ENCODE measurements around the gene CDX1.

CDX1 gene

GRCh38 chr5:150125334-150125733 lies 41.2 kb upstream of the CDX1 start:
- TF ChIP-seq, protein P1, sequence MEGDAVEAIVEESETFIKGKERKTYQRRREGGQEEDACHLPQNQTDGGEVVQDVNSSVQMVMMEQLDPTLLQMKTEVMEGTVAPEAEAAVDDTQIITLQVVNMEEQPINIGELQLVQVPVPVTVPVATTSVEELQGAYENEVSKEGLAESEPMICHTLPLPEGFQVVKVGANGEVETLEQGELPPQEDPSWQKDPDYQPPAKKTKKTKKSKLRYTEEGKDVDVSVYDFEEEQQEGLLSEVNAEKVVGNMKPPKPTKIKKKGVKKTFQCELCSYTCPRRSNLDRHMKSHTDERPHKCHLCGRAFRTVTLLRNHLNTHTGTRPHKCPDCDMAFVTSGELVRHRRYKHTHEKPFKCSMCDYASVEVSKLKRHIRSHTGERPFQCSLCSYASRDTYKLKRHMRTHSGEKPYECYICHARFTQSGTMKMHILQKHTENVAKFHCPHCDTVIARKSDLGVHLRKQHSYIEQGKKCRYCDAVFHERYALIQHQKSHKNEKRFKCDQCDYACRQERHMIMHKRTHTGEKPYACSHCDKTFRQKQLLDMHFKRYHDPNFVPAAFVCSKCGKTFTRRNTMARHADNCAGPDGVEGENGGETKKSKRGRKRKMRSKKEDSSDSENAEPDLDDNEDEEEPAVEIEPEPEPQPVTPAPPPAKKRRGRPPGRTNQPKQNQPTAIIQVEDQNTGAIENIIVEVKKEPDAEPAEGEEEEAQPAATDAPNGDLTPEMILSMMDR (IDR thresholded peaks at IDR 0.05; ENCODE audit: extremely low read depth, missing control alignments): no peak
- no peak for DNase-seq (ENCODE audit: low spot score)

DNA sequence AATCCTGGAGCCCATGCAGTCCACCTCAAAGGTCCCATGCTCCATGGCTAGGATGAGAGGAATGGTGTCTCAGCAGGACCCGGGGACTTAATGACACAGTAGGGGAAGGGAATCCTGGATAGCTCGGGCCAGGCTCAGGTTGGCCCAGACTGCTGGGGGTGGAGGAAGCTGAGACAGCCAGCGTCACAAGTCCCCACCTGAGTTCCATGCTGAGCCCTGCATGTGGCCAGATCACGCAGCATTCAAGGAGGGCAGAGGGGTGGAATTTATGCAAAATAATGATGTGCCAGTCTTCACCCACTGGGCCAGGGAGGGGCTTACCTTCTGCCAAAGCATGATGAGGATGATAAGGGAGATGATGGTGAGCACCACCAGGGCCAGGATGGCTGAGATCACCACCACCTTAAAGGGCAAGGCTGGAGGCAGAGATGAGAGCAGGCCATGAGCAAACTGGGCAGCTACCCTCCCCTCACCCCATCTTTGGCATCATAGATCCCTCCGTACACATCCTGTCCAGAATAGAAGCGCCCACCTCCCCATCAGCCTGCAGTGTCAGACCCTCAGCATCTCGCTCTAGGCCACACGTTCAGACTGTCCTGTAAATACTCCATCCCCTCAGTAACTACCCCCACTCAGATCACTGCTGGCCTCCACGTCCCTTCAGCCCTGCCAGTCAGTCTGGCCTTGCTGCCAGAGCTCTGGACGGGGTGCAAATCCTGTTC lies 40.2 kb upstream of the CDX1 start:
- TF ChIP-seq, protein P1 (IDR thresholded peaks at IDR 0.05; ENCODE audit: extremely low read depth, missing control alignments): no peak
- DNase-seq (ENCODE audit: low spot score): no peak

DNA sequence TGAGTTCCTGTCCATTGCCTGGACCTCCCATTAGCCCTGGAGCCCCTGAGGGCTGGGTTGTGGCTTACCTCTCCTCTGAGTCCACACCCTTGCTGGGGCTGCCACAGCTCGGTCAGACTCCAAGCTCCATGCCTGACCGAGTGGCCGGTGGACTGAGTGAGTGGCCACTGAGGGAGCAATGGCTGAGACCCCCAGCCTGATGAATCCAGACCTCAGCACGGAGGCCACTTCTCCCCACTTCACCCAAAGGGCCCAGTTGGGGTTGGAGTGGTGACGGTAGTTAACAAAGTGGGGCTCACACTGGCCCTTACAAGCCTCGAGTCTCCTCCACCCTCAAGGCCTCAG lies 39.7 kb upstream of the CDX1 start:
- DNase-seq (ENCODE audit: low spot score): no peak
- TF ChIP-seq, protein P1 (IDR thresholded peaks at IDR 0.05; ENCODE audit: extremely low read depth, missing control alignments): no peak

- TF ChIP-seq, protein P1 (IDR thresholded peaks at IDR 0.05; ENCODE audit: extremely low read depth, missing control alignments): no peak
- no peak for DNase-seq (ENCODE audit: low spot score)
These were observed 37.1 kb upstream of the CDX1 start for GRCh38 chr5:150129454-150129812.

DNA sequence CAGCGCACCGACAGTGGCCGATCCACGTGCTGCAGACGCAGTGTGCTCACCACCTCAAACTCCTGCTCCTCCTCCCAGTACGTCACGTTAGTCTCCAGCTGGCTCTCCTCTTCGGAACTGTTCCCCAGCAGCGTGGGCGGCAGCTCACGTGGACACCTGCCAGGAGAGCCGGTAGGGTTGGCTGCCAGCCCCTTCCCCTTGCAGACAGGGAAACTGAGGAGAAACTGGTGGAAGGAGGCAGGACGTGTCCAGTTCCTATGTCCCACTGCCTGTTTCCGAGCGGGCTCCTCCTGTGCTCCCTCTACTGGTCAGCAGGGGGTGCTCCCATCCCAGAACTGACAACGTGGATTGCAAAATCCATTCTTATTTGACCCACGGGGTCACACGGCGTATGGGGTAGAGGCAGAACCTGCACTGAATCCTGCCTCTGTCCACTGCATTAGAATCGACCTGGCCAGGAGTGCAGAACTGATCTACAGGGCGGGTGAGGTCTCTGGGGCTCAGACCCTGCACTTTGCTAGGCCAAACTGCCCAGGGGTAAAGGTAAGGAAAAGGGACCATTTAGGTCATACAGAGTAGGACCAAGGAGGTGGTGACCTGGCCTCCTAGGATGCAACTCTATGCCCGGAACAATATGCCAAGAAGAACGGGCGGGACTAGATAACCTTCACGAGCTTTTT lies 36.6 kb upstream of the CDX1 start:
- peak; percentile 85 for DNase-seq (ENCODE audit: low spot score)
- TF ChIP-seq, protein P1 (IDR thresholded peaks at IDR 0.05; ENCODE audit: extremely low read depth, missing control alignments): peak; percentile 91

DNA sequence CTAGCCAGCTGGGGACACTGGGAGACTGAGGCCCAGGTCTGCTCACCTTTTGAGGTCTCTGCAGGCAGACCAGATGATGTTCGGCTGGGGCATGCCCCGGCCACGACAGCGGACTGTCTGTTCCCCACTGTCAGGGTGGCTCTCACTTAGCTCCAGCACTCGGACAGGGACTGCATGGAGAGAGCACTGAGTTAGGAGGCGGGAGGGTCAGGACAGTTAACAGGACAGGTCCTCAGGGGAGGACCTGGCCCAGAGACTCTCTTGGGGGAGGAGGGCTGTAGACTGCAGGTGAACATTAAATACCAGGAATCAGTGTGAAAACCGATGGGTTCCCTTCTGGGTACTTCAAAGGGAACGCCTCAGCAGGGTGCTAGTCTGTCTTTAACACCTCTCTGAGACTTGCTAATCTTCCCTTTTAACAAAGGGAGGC lies 36.1 kb upstream of the CDX1 start:
- TF ChIP-seq, protein P1 (IDR thresholded peaks at IDR 0.05; ENCODE audit: extremely low read depth, missing control alignments): no peak
- no peak for DNase-seq (ENCODE audit: low spot score)

DNA sequence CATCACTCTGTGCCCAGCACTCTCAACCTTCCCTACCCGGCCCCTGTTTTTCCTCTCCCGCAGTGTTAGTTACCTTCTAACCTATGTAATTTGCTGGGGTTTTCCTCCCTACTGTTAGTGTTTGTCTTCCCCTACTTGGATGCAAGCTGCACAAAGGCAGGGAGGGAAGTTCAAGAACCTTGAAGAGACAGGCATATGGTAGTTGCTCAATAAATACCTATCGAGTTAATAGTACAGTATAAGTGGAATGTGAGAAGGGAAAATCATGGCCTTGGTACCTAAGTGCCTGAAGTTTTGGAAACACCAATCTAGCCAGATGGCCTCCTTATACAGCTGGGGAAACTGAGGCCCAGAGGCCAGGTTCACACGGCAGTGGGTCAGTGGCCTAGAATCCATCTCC lies 35.1 kb upstream of the CDX1 start:
- TF ChIP-seq, protein P1 (IDR thresholded peaks at IDR 0.05; ENCODE audit: extremely low read depth, missing control alignments): no peak
- DNase-seq (ENCODE audit: low spot score): no peak

Measured in GM20000 (cell line).